Loucy (cell line): Measurements from ENCODE around the gene FAXC.
"Not testable (repeated sequence)": the region's sequence is repeated elsewhere in the genome, so short reads cannot be mapped to it uniquely, and the experiment has no call there.

Source experiments
- H2AFZ ChIP-seq: fragments of 200-600 bp; sonication (generic); 2 replicates; pipeline ENCODE4 v1.6.0; 2016; ENCODE audit warnings: antibody characterized with exemption, mild to moderate bottlenecking, low read length, moderate library complexity
- H3F3A ChIP-seq: fragments of 200-600 bp; 2 replicates; pipeline ENCODE4 v1.6.0; 2016; ENCODE audit warnings: antibody characterized with exemption, low read depth, mild to moderate bottlenecking
- H3K27me3 ChIP-seq: fragments of 200-600 bp; sonication (generic); 2 replicates; pipeline ENCODE4 v1.6.1; 2014; ENCODE audit warnings: low read length, mild to moderate bottlenecking; ENCODE audit not compliant: insufficient read depth, poor library complexity, severe bottlenecking
- H3K36me3 ChIP-seq: fragments of 200-600 bp; sonication (generic); 2 replicates; pipeline ENCODE4 v1.6.1; 2016; ENCODE audit warnings: low read length; ENCODE audit not compliant: insufficient read depth
- H3K4me1 ChIP-seq: fragments of 200-600 bp; sonication (generic); 2 replicates; pipeline ENCODE4 v1.5.1; 2014; ENCODE audit warnings: low read length, mild to moderate bottlenecking; ENCODE audit not compliant: insufficient read depth, poor library complexity, severe bottlenecking
- H3K4me2 ChIP-seq: fragments of 200-600 bp; sonication (generic); 2 replicates; pipeline ENCODE4 v1.6.0; 2014; ENCODE audit warnings: antibody characterized with exemption, low read length, low read depth, mild to moderate bottlenecking; ENCODE audit not compliant: poor library complexity, severe bottlenecking
- H3K4me3 ChIP-seq: fragments of 200-600 bp; sonication (generic); 2 replicates; pipeline ENCODE4 v1.5.1; 2014; ENCODE audit warnings: low read length, mild to moderate bottlenecking, mixed read lengths; ENCODE audit not compliant: poor library complexity, severe bottlenecking
- H3K79me2 ChIP-seq: fragments of 200-600 bp; sonication (generic); 2 replicates; pipeline ENCODE4 v1.6.1; 2014; ENCODE audit warnings: low read length; ENCODE audit not compliant: insufficient read depth
- H3K9ac ChIP-seq: fragments of 200-600 bp; sonication (generic); 2 replicates; pipeline ENCODE4 v1.6.0; 2014; ENCODE audit warnings: mild to moderate bottlenecking, low read depth, low read length, moderate library complexity; ENCODE audit not compliant: poor library complexity, severe bottlenecking
- H3K9me2 ChIP-seq: fragments of 200-600 bp; sonication (generic); replicated peaks from 2 replicates; pipeline ENCODE4 v1.6.1; 2016; ENCODE audit warnings: low read depth, low read length, mixed read lengths
- H3K9me3 ChIP-seq: fragments of 200-600 bp; sonication (generic); 2 replicates; pipeline ENCODE4 v1.6.1; 2014; ENCODE audit warnings: mild to moderate bottlenecking, antibody characterized with exemption, low read length, low read depth; ENCODE audit not compliant: insufficient read depth
- H4K20me1 ChIP-seq: fragments of 200-600 bp; sonication (generic); 2 replicates; pipeline ENCODE4 v1.6.0; 2014; ENCODE audit warnings: antibody characterized with exemption, low read length, mild to moderate bottlenecking; ENCODE audit not compliant: insufficient read depth, poor library complexity, severe bottlenecking
- CTCF ChIP-seq: fragments of 200-600 bp; sonication (generic); conservative IDR thresholded peaks from 2 replicates; pipeline ENCODE4 v1.5.1; 2014; ENCODE audit warnings: mild to moderate bottlenecking, antibody characterized with exemption, low read length
- EZH2phosphoT487 ChIP-seq: fragments of 200-600 bp; IDR thresholded peaks from 2 replicates; pipeline ENCODE4 v1.6.1; 2018; ENCODE audit warnings: antibody characterized with exemption, mild to moderate bottlenecking, moderate library complexity, borderline replicate concordance

FAXC gene

GRCh38 chr6:99270030-99270429 lies 79.4 kb downstream of the FAXC start:
- TF ChIP-seq CTCF (no peak), EZH2phosphoT487 (no peak)
- no peaks in the 10 kb centered on the region for H3K9me3 ChIP-seq

GRCh38 chr6:99269207-99269606 lies 80.3 kb downstream of the FAXC start:
- TF ChIP-seq EZH2phosphoT487 (no peak), CTCF (no peak)
- H3K4me2 ChIP-seq: no peak overlapping the region

More at GRCh38 chr6:99270030-99270429, 79.4 kb downstream of the FAXC start:
- no peaks in the 10 kb centered on the region for H3K36me3 ChIP-seq
- no peak overlapping the region for H3K4me3 ChIP-seq
- H3K9me2 ChIP-seq: no peaks in the 10 kb centered on the region
- H2AFZ ChIP-seq: no peak overlapping the region
- H3K27me3 ChIP-seq: no peaks in the 10 kb centered on the region
- H3K4me2 ChIP-seq: no peak overlapping the region
- H3K9ac ChIP-seq: no peak overlapping the region
- H3K4me1 ChIP-seq: no peaks in the 10 kb centered on the region
- no peaks in the 10 kb centered on the region for H3K79me2 ChIP-seq
- H4K20me1 ChIP-seq: no peaks in the 10 kb centered on the region
- H3F3A ChIP-seq: no peaks in the 10 kb centered on the region

GRCh38 chr6:99266996-99267395 lies 82.5 kb downstream of the FAXC start:
- H3K79me2 ChIP-seq, H4K20me1 ChIP-seq, H3K27me3 ChIP-seq, H3K9me3 ChIP-seq, H2AFZ ChIP-seq, H3K4me2 ChIP-seq, H3K9me2 ChIP-seq, H3K36me3 ChIP-seq, H3K4me1 ChIP-seq, H3F3A ChIP-seq, H3K9ac ChIP-seq, H3K4me3 ChIP-seq: not testable (repeated sequence)

More at GRCh38 chr6:99269207-99269606, 80.3 kb downstream of the FAXC start:
- H4K20me1 ChIP-seq: no peaks in the 10 kb centered on the region
- H3K79me2 ChIP-seq: no peaks in the 10 kb centered on the region
- no peak overlapping the region for H3K9ac ChIP-seq
- no peaks in the 10 kb centered on the region for H3K27me3 ChIP-seq
- H2AFZ ChIP-seq: no peak overlapping the region
- no peaks in the 10 kb centered on the region for H3K9me2 ChIP-seq
- H3K4me1 ChIP-seq: no peaks in the 10 kb centered on the region
- no peak overlapping the region for H3K4me3 ChIP-seq
- H3K9me3 ChIP-seq: no peaks in the 10 kb centered on the region
- H3K36me3 ChIP-seq: no peaks in the 10 kb centered on the region
- H3F3A ChIP-seq: no peaks in the 10 kb centered on the region

GRCh38 chr6:99265447-99265846 lies 84.0 kb downstream of the FAXC start:
- H3K9ac ChIP-seq, H3K36me3 ChIP-seq, H2AFZ ChIP-seq, H3K4me2 ChIP-seq, H3K9me2 ChIP-seq, H3F3A ChIP-seq, H3K4me1 ChIP-seq, H3K4me3 ChIP-seq, H3K79me2 ChIP-seq, H3K9me3 ChIP-seq, H4K20me1 ChIP-seq, H3K27me3 ChIP-seq: not testable (repeated sequence)
